HG03558 (cell line): ENCODE results near the gene SHKBP1.
"Not testable (repeated sequence)": the region's sequence is repeated elsewhere in the genome, so short reads cannot be mapped to it uniquely, and the experiment has no call there.

Experiments used
- ATAC-seq: cut with Tn5 transposase; IDR thresholded peaks from one replicate; pipeline ENCODE4 v1.9.1; 2021; ENCODE audit warnings: moderate number of reproducible peaks; ENCODE audit not compliant: unreplicated experiment; ENCODE audit errors: extremely low read depth

SHKBP1 gene

GRCh38 chr19:40612831-40613689 lies 36.4 kb downstream of the SHKBP1 start:
- ATAC-seq, result no peak

- no peak for ATAC-seq
Measured at GRCh38 chr19:40613690-40614621, 37.3 kb downstream of the SHKBP1 start.

- no peak for ATAC-seq
Measured at GRCh38 chr19:40614622-40615411, 38.1 kb downstream of the SHKBP1 start.

- ATAC-seq, result no peak
Measured at GRCh38 chr19:40616178-40616577, 39.5 kb downstream of the SHKBP1 start.

- ATAC-seq, result no peak
Measured at GRCh38 chr19:40616941-40617340, 40.3 kb downstream of the SHKBP1 start.

- no peak for ATAC-seq
Measured at GRCh38 chr19:40617961-40618360, 41.3 kb downstream of the SHKBP1 start.

GRCh38 chr19:40619333-40620160 lies 42.9 kb downstream of the SHKBP1 start:
- no peak for ATAC-seq

GRCh38 chr19:40620161-40620485 lies 43.5 kb downstream of the SHKBP1 start:
- ATAC-seq, result no peak

- ATAC-seq, result no peak
Measured at GRCh38 chr19:40621283-40621682, 44.6 kb downstream of the SHKBP1 start.

- no peak for ATAC-seq
Measured at GRCh38 chr19:40621966-40622772, 45.5 kb downstream of the SHKBP1 start.

GRCh38 chr19:40622773-40623075 lies 46.1 kb downstream of the SHKBP1 start:
- no peak for ATAC-seq

GRCh38 chr19:40623403-40624251 lies 47.0 kb downstream of the SHKBP1 start:
- no peak for ATAC-seq

GRCh38 chr19:40624369-40625153 lies 47.9 kb downstream of the SHKBP1 start:
- ATAC-seq, result not testable (repeated sequence)

- no peak for ATAC-seq
Measured at GRCh38 chr19:40625406-40626120, 48.9 kb downstream of the SHKBP1 start.

- ATAC-seq, result no peak
Measured at GRCh38 chr19:40626918-40627317, 50.2 kb downstream of the SHKBP1 start.

GRCh38 chr19:40627486-40628279 lies 51.0 kb downstream of the SHKBP1 start:
- no peak for ATAC-seq
